ENCODE data around the gene DNM1.

GRCh38 chr9:128204858-128205257 is 1.7 kb downstream of the DNM1 start:
- TF ChIP-seq CTCF (IDR thresholded peaks at IDR 0.05) (no peak), EZH2 (IDR thresholded peaks at IDR 0.05) (no peak), EZH2phosphoT487 (IDR thresholded peaks at IDR 0.05) (no peak)

Measured in neural progenitor cell (in vitro differentiated cells).